OCI-LY7 (cell line): Measurements from ENCODE around the gene GK2.

Experiments used
- EZH2phosphoT487 ChIP-seq: fragments of 200-600 bp; sonication (generic); IDR thresholded peaks from 2 replicates; pipeline ENCODE4 v1.6.1; 2018; ENCODE audit warnings: low read depth, borderline replicate concordance, mild to moderate bottlenecking, mixed run types, antibody characterized with exemption, low read length, moderate library complexity, mixed read lengths
- TF ChIP-seq, protein P1 (sequence below): fragments of 200-600 bp; sonication (generic); conservative IDR thresholded peaks from 2 replicates; pipeline ENCODE4 v1.5.1; 2014; ENCODE audit warnings: mild to moderate bottlenecking, antibody characterized with exemption, low read length, moderate library complexity, mixed read lengths

- TF ChIP-seq, protein P1, sequence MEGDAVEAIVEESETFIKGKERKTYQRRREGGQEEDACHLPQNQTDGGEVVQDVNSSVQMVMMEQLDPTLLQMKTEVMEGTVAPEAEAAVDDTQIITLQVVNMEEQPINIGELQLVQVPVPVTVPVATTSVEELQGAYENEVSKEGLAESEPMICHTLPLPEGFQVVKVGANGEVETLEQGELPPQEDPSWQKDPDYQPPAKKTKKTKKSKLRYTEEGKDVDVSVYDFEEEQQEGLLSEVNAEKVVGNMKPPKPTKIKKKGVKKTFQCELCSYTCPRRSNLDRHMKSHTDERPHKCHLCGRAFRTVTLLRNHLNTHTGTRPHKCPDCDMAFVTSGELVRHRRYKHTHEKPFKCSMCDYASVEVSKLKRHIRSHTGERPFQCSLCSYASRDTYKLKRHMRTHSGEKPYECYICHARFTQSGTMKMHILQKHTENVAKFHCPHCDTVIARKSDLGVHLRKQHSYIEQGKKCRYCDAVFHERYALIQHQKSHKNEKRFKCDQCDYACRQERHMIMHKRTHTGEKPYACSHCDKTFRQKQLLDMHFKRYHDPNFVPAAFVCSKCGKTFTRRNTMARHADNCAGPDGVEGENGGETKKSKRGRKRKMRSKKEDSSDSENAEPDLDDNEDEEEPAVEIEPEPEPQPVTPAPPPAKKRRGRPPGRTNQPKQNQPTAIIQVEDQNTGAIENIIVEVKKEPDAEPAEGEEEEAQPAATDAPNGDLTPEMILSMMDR = no peak
- TF ChIP-seq EZH2phosphoT487 = no peak
Observed at GRCh38 chr4:79413886-79414285, 5.9 kb upstream of the GK2 start.
